Hepatocyte (in vitro differentiated cells): ENCODE data around the gene ARIH2. TPM values are rescaled to one million over a fixed set of nuclear protein-coding genes. Genes with fewer than 3 reads are reported as not detected.

Experiments
- DNase-seq: peaks from one replicate; pipeline ENCODE4 v3.0.0-alpha.2; 2016; ENCODE audit warnings: low spot score
- H2AFZ ChIP-seq: fragments of 200-600 bp; sonication (generic); 2 replicates; pipeline ENCODE4 v1.6.0; 2016; ENCODE audit warnings: antibody characterized with exemption, mild to moderate bottlenecking
- H3K27ac ChIP-seq: fragments of 200-600 bp; sonication (generic); 2 replicates; pipeline ENCODE4 v1.5.1; 2016; ENCODE audit warnings: mild to moderate bottlenecking
- H3K27me3 ChIP-seq: fragments of 200-600 bp; sonication (generic); 2 replicates; pipeline ENCODE4 v1.6.1; 2016
- H3K36me3 ChIP-seq: fragments of 200-600 bp; sonication (generic); replicated peaks from 2 replicates; pipeline ENCODE4 v1.5.1; 2016; ENCODE audit warnings: low read depth; ENCODE audit not compliant: insufficient read depth
- H3K4me1 ChIP-seq: fragments of 200-600 bp; sonication (generic); 2 replicates; pipeline ENCODE4 v1.5.1; 2016; ENCODE audit warnings: mild to moderate bottlenecking, moderate library complexity; ENCODE audit not compliant: insufficient read depth
- H3K4me2 ChIP-seq: fragments of 200-600 bp; sonication (generic); 2 replicates; pipeline ENCODE4 v1.6.0; 2016
- H3K4me3 ChIP-seq: fragments of 200-600 bp; sonication (generic); 2 replicates; pipeline ENCODE4 v1.5.1; 2016; ENCODE audit warnings: mild to moderate bottlenecking
- H3K79me2 ChIP-seq: fragments of 200-600 bp; sonication (generic); 2 replicates; pipeline ENCODE4 v1.6.0; 2017; ENCODE audit warnings: mild to moderate bottlenecking
- H3K9me2 ChIP-seq: fragments of 200-600 bp; sonication (generic); replicated peaks from 2 replicates; pipeline ENCODE4 v1.6.0; 2017; ENCODE audit warnings: mild to moderate bottlenecking; ENCODE audit not compliant: insufficient read depth
- H3K9me3 ChIP-seq: fragments of 200-600 bp; sonication (generic); 2 replicates; pipeline ENCODE4 v1.5.1; 2016; ENCODE audit warnings: low read depth, mild to moderate bottlenecking
- H4K20me1 ChIP-seq: fragments of 200-600 bp; sonication (generic); 2 replicates; pipeline ENCODE4 v1.6.0; 2016; ENCODE audit warnings: mild to moderate bottlenecking; ENCODE audit not compliant: insufficient read depth, poor library complexity, severe bottlenecking
- CTCF ChIP-seq: fragments of 200-600 bp; sonication (generic); IDR thresholded peaks from 2 replicates; pipeline ENCODE4 v1.5.1; 2016; ENCODE audit warnings: antibody characterized with exemption, mild to moderate bottlenecking; ENCODE audit not compliant: poor library complexity
- EZH2 ChIP-seq: fragments of 200-600 bp; sonication (generic); IDR thresholded peaks from 2 replicates; pipeline ENCODE4 v1.6.1; 2016; ENCODE audit warnings: antibody characterized with exemption, mild to moderate bottlenecking, borderline replicate concordance
- EZH2phosphoT487 ChIP-seq: fragments of 200-600 bp; sonication (generic); IDR thresholded peaks from one replicate; pipeline ENCODE4 v1.6.1; 2018; ENCODE audit warnings: antibody characterized with exemption, mild to moderate bottlenecking, low read depth, moderate library complexity; ENCODE audit not compliant: unreplicated experiment, severe bottlenecking
- WGBS: methylation state at CpG from one replicate; pipeline ENCODE4 v1.1.6; 2016; ENCODE audit warnings: low lambda C conversion rate; ENCODE audit errors: missing lambda C conversion rate; 5-methylcytosine and 5-hydroxymethylcytosine counted together
- polyA plus RNA-seq: library from polyadenylated mRNA; unstranded; fragments of >200 nt; fragmentation: Nextera tagmentation; extraction: Ambion mirVana; gene quantifications from 2 replicates; pipeline ENCODE4 v1.2.1, GENCODE V29; 2016
- total RNA-seq: library from RNA; depleted of rRNA; stranded (reverse); fragments of >200 nt; gene quantifications from 2 replicates; pipeline ENCODE4 v1.2.3, GENCODE V29; 2014

The ARIH2 gene
- total and polyA plus RNA-seq, 2 experiments from 2014 or later: 41.7 to 60.9 TPM

- H3K4me2 ChIP-seq: peak overlapping the region; percentile 95
- WGBS: 11% methylated on average over 7 of the region's 7 CpGs
- H3K79me2 ChIP-seq: peaks cover 32% of the 10 kb centered on the region
- H3K4me1 ChIP-seq: peaks cover 13% of the 10 kb centered on the region
- no peak for DNase-seq
- no peaks in the 10 kb centered on the region for H3K27me3 ChIP-seq
- H2AFZ ChIP-seq: peak overlapping the region; percentile 38
- no peaks in the 10 kb centered on the region for H3K9me3 ChIP-seq
- no peaks in the 10 kb centered on the region for H4K20me1 ChIP-seq
- no peaks in the 10 kb centered on the region for H3K9me2 ChIP-seq
- peak overlapping the region; percentile 80 for H3K27ac ChIP-seq
- H3K4me3 ChIP-seq: no peak overlapping the region
- TF ChIP-seq EZH2 (no peak), EZH2phosphoT487 (no peak), CTCF (no peak)
- H3K36me3 ChIP-seq: no peaks in the 10 kb centered on the region
These were observed 110.9 kb downstream of the ARIH2 start for GRCh38 chr3:49029563-49029884.

GRCh38 chr3:49030321-49030720, 111.7 kb downstream of the ARIH2 start:
- 92% methylated on average over 6 of the region's 6 CpGs for WGBS
- H3K79me2 ChIP-seq: peaks cover 30% of the 10 kb centered on the region
- no peaks in the 10 kb centered on the region for H3K9me2 ChIP-seq
- peaks cover 13% of the 10 kb centered on the region for H3K4me1 ChIP-seq
- no peak for TF ChIP-seq EZH2
- no peak for TF ChIP-seq CTCF
- no peak for TF ChIP-seq EZH2phosphoT487
- no peaks in the 10 kb centered on the region for H3K36me3 ChIP-seq
- H3K27me3 ChIP-seq: no peaks in the 10 kb centered on the region
- no peaks in the 10 kb centered on the region for H4K20me1 ChIP-seq
- H2AFZ ChIP-seq: no peak overlapping the region
- no peak overlapping the region for H3K4me3 ChIP-seq
- H3K9me3 ChIP-seq: no peaks in the 10 kb centered on the region
- H3K27ac ChIP-seq: no peak overlapping the region
- no peak for DNase-seq
- H3K4me2 ChIP-seq: no peak overlapping the region

- Histone ChIP-seq H3K4me2 (no peak overlapping the region), H3K36me3 (no peaks in the 10 kb centered on the region), H3K4me1 (peaks cover 13% of the 10 kb centered on the region), H3K9me3 (no peaks in the 10 kb centered on the region), H4K20me1 (no peaks in the 10 kb centered on the region), H3K9me2 (no peaks in the 10 kb centered on the region), H3K4me3 (no peak overlapping the region), H3K79me2 (peaks cover 13% of the 10 kb centered on the region), H2AFZ (no peak overlapping the region), H3K27me3 (no peaks in the 10 kb centered on the region), H3K27ac (no peak overlapping the region)
- DNase-seq: no peak
- TF ChIP-seq CTCF (no peak), EZH2phosphoT487 (no peak), EZH2 (no peak)
- 93% methylated on average over 6 of the region's 6 CpGs for WGBS
These were observed 114.1 kb downstream of the ARIH2 start for GRCh38 chr3:49032646-49033304.
